Dedifferentiated amniotic fluid mesenchymal stem cell (primary cell): ENCODE measurements around the gene PIAS4.

Experiments used
- DNase-seq: peaks from one replicate; pipeline ENCODE4 v3.0.0-alpha.2; 2016; ENCODE audit errors: extremely low spot score

Gene PIAS4

GRCh38 chr19:4023600-4024398 is 16.3 kb downstream of the PIAS4 start:
- no peak for DNase-seq

DNA sequence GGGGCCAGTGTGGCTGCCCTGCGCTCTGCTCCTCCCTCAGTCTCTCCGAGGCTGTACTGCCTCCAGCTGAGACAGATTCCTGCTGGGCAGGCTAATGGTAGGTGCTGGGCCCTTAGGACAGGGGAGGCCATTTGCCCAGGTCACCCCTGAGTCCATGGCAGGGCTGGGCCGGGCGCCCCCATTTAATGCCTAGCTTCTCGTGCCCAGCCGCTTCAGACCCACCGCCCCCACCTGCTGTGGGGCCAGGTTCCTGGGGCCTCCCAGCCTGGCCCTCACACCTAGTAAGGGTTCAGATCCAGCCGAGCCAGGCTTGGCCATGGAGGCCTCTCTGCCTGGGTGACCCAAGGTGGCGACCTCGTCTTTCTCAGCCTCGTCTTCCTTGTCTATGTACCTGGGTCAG is 17.8 kb downstream of the PIAS4 start:
- DNase-seq, result no peak

DNA sequence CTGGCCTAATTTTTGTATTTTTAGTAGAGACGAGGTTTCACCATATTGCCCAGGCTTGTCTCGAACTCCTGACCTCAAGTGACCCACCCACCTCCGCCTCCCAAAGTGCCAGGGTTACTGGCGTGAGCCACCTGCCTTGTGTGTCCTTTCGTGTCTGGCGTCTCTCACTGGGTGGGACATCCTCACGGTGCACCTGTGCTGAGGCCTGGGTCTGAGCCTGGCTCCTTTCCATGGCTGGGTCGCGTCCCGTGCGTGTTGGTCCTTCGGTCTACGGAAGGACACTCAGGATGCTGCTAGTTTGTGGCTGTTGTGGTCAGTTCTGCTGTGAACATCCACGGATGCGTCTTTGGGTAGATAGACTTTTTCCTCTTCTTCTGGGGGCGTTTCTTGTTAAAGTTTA is 19.6 kb downstream of the PIAS4 start:
- DNase-seq, result no peak

DNA sequence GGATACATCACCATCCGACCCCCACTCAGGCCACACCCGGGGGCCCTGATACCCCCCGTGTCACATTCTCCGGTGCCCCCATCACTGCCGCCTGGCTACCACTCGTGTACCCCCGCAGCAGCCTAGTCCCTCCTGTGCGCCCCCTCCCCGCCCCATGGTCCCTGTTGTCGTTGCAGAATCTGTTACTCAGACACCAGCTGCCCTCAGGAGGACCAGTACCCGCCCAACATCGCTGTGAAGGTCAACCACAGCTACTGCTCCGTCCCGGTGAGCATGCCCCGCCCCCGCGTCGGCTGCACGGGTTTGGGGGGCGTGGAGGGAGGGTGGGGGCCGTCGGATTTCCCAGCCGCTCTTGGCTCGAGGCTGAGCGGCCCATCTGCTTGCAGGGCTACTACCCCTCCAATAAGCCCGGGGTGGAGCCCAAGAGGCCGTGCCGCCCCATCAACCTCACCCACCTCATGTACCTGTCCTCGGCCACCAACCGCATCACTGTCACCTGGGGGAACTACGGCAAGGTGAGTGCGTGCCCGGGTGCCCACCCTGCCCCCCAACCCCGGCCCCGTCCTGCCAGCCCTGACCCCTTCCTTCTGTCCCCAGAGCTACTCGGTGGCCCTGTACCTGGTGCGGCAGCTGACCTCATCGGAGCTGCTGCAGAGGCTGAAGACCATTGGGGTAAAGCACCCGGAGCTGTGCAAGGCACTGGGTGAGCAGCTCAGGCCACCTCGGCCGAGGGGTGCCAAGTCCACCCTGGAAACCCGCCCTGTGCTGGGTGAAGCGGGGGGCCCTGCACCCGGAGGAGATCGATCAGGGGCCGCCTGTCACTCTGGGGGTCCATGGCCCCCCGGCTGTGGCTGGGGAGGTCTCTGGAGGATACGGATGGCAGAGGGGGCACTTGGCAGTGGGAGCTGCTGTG is 21.1 kb downstream of the PIAS4 start:
- no peak for DNase-seq

- no peak for DNase-seq
Measured at GRCh38 chr19:4029247-4029614, 21.7 kb downstream of the PIAS4 start.

GRCh38 chr19:4030552-4030951 is 23.0 kb downstream of the PIAS4 start:
- no peak for DNase-seq

- DNase-seq, result no peak
Measured at GRCh38 chr19:4030981-4031380, 23.4 kb downstream of the PIAS4 start.

DNA sequence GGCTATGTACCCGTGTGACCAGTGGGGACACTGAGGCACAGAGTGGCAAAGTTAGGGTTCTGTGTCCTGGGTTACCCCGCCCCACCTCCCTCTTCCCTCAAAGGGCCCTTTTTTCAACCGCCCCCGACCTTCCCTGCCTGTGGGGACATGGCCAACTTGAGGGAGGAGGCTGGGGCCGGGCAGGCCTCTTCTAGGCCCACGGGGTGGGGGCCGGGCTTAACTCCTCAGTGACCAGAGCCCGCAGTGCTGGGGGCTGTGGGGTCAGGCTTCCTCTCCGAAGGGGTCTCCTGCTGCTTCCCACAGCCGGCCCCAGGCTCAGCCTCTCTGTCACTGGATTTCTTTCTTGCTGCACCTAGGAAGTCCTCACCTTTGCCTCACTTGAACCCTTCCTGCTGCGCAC is 23.9 kb downstream of the PIAS4 start:
- DNase-seq, result no peak

- no peak for DNase-seq
Measured at GRCh38 chr19:4032436-4032835, 24.9 kb downstream of the PIAS4 start.

DNA sequence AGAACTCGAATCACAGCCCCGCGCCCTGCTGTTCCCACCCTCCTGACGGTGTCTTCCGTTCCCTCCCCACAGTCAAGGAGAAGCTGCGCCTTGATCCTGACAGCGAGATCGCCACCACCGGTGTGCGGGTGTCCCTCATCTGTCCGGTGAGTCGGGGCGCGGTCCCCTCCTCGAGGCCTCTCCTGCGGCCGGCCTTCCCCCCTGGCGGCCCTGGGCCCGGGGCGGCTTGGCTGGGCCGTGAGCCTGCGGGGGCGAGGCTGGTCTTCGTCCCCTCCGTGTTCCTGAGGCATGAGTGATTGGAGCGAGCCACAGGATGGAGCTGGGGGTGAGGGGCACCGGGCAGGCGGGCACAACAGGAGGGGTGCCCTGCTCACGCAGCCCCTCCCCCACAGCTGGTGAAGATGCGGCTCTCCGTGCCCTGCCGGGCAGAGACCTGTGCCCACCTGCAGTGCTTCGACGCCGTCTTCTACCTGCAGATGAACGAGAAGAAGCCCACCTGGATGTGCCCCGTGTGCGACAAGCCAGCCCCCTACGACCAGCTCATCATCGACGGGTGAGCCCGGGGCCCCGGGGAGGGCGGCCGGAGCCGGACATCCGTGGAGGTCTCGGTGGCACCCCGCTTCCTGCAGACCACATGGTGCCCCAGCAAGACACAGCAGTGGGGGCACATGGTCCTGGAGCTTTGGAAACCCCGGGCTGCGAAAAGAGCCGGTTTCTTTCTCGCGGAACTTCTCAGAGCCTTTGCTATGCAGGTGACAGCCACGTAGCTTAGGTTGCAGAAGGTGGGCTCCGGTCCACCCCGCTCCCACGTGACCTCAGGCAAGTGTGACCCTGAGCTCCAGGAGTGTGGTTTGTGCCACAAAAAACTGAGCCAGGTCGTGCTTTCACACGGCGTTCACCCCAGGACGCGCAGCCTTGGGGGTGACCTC is 25.8 kb downstream of the PIAS4 start:
- DNase-seq, result no peak

GRCh38 chr19:4034048-4035017 is 26.8 kb downstream of the PIAS4 start:
- no peak for DNase-seq

DNA sequence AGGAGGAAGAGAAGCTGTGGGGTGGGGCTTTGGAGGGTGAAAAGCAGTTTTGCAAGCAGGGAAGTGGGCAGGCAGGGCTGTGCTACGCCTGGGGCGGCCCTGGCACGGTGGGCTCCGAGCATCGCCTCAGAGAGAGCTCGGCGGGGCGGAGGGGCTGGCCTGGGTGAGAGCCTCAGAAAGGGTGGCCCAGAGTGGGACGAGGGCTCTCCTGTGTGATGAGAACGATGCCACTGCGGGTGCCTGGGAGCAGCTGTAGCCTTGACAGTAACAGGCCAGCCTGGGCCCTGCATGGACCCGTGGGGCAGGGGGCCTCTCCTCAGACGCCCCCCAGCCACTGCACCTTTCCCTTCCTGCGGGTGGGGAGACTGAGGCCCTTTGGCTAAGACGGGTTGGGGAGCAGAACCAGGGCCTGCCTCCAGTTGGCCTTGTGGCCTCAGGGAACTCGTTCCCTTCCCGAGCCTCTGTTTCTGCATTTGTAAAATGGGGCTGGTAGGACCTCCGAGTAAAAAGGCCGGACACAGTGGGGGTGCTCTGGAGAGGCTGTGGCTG is 27.6 kb downstream of the PIAS4 start:
- DNase-seq, result no peak

DNA sequence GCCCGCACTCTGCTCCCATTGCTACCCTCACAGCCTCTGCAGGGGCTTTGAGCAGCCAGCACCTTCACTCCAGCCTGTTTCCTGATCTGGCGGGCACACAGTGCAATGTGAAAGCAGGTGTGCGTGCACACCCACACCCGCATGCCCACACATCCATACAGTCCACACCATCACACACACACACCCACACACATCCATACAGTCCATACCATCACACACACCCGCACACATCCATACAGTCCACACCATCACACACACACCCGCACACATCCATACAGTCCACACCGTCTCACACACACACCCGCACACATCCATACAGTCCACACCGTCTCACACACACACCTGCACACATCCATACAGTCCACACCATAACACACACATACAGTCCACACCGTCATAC is 28.0 kb downstream of the PIAS4 start:
- DNase-seq, result no peak

DNA sequence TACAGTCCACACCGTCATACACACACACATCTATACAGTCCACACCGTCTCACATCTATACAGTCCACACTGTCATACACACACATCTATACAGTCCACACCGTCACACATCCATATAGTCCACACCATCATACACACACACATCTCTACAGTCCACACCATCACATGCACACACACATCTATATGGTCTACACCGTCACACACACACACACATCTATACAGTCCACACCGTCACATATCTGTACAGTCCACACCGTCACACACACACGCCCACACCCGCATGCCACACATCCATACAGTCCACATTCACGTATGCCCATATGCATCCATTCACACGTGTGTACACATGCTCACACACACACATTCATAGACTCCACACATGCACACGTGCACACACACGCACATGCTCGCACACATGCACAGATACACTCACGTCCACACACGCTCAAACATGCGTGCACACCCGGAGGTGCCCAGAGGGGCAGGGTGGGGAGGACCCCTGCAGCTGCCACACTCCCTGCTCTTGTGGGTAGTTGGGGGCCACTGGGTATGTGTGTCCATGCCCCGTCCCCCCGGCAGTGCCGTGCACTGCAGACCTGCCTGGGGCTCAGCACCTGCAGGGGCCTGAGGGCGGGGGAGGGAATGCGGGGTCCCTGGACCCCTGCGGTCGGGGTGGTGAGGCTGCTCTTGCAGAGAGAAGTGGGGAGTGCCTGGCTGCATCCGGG is 29.2 kb downstream of the PIAS4 start:
- DNase-seq, result no peak

- no peak for DNase-seq
Measured at GRCh38 chr19:4037301-4037949, 29.9 kb downstream of the PIAS4 start.

- DNase-seq, result no peak
Measured at GRCh38 chr19:4038057-4038456, 30.5 kb downstream of the PIAS4 start.

DNA sequence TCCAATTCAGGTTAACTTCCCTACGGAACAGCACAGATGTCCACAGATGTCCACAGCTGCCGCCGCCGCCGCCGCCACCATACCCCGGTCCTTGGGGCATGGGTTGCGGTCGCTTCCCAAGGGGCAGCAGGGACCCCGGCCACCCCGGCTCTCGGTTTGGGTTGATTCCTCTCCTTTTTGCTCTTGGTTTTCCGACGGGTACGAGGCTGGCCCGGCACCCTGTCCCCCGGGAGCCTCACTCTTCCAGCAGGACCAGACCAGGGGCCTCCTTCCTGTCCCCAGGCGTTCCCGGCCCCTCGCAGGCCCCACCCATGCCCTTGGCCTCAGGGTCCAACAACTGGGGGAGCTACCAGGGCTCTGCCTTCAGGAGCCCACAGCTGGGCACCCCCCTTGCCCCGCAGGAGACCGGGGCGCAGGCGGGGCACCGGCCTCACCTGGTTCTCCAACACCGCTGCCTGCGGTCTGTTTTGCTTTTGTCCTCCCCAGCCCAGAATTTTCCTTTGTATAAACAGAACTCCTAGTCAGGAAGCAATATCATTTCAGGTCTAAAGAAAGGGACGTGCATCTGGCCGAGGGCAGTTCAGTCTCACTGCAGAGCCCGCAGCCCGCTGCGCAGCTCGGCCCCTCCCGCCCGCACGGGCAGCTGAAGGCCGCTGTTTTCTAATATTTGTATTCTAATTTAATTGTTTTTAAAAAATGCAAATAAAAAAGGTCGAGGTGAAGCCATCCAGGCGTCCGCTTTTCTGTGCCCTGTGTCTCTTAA is 31.3 kb downstream of the PIAS4 start:
- DNase-seq, result no peak

- no peak for DNase-seq
Measured at GRCh38 chr19:4042064-4042730, 34.7 kb downstream of the PIAS4 start.
